Activated CD4-positive, CD25-positive, alpha-beta regulatory T cell treated with anti-CD3 and anti-CD28 coated beads, Interleukin-2, amount 50 U/mL, for 16 hours (primary cell): ENCODE measurements around the gene CDKN1A.
"Not testable (repeated sequence)": the region's sequence is repeated elsewhere in the genome, so short reads cannot be mapped to it uniquely, and the experiment has no call there.

ENCODE experiments used
- DNase-seq: peaks from one replicate; pipeline ENCODE4 v3.0.0-alpha.2; 2020; ENCODE audit warnings: low read depth, low spot score

Gene CDKN1A

GRCh38 chr6:36678488-36679042 is at the start of gene CDKN1A:
Gene CDKN1A, plus strand, starts transcription at chr6:36678714. Its CDS starts 5,388 bp downstream, at chr6:36684102.
- DNase-seq, result peak; percentile 51

- no peak for DNase-seq
These were observed 48.7 kb upstream of the CDKN1A start for GRCh38 chr6:36629784-36630183.

DNA sequence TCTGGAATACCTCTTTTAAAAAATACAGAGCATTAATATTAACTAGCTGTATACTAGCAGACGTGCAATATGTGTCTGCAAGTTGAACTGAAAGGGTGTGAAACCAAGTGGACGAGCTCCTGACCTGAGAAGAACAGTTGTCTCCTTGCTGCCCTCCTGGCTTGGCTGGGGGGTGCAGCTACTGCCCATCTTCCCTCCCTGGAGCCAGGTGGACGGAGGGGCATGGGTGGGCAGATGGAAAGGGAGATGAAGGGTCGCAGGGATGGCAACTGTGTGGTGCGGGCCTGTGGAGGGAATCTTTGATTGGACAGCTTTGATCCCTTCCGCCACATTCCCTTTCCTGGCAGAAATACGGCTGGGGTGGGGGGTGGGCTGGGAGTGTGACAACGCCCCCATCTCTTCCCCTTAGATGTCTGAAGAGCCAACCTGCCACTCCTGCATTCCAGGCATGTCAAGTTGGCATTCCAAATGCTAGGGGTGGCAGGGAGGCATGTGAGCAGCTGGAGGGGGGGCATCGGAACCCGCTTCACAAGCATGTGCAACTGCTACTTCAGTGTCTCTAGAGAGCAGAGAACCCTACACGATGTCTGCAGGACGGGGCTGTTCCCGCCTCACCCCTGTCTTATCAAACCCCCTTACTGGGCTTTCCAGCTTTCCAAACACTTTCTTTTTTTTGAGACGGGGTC is 47.0 kb upstream of the CDKN1A start:
- DNase-seq, result no peak

DNA sequence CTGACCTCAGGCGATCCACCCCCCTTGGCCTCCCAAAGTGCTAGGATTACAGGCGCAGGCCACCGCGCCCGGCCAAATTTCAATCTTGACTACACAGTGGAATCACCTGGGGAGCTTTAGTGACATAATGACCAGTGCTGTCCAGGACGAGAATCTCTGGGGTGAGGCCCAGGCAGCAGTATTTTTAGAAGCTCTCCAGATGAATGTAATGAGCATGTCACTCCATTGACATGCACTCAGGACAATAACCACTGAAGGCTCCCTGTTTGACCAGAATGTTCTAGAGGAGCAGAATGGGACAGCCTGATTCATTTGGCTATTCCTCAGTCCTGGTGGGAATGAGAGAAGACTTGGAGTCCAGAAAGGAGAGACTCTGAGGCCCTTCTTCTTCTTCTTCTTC is 45.1 kb upstream of the CDKN1A start:
- no peak for DNase-seq

- DNase-seq, result no peak
These were observed 44.6 kb upstream of the CDKN1A start for GRCh38 chr6:36633915-36634314.

GRCh38 chr6:36634317-36635108 is 44.0 kb upstream of the CDKN1A start:
- no peak for DNase-seq

DNA sequence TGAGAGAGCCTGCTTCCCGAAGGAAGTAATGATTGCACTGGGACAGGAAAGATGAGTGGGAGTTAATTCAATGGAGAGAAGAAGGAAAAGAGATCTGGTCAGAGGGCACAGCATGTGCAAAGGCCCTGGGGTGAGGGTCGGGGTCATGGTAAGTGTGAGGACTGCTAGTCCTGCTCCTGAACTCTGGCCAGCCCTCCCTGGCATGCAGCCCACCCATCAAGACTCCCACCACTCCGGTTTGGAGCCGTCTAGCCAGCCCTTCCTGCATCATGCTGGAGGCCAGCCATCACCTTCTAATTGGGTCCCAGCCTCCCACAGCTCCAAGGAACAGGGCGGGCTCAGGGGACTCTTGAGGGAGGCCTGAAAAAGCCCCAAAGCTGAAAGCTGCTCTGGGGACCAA is 42.2 kb upstream of the CDKN1A start:
- no peak for DNase-seq

- no peak for DNase-seq
These were observed 41.7 kb upstream of the CDKN1A start for GRCh38 chr6:36636687-36637418.

DNA sequence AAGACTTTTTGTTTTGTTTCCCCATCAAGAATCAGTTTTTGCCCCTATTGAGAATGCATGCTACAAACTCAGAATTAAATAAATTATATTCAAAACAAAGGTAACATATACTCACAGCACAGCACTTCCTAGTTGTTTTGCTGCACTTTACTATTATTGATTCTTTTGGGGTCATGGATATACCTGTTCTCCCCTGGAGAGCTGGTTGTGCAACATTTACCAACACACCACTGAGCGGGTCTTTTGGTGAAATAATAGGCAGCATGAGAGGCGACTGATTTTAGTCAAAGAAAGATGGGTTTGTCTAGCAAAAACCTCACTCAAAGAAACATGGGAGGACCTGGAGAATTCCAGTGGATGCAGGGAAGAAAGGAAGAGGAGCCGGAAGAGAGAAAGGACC is 39.9 kb upstream of the CDKN1A start:
- no peak for DNase-seq

GRCh38 chr6:36639171-36639808 is 39.2 kb upstream of the CDKN1A start:
- DNase-seq, result no peak

GRCh38 chr6:36641543-36641942 is 37.0 kb upstream of the CDKN1A start:
- no peak for DNase-seq

DNA sequence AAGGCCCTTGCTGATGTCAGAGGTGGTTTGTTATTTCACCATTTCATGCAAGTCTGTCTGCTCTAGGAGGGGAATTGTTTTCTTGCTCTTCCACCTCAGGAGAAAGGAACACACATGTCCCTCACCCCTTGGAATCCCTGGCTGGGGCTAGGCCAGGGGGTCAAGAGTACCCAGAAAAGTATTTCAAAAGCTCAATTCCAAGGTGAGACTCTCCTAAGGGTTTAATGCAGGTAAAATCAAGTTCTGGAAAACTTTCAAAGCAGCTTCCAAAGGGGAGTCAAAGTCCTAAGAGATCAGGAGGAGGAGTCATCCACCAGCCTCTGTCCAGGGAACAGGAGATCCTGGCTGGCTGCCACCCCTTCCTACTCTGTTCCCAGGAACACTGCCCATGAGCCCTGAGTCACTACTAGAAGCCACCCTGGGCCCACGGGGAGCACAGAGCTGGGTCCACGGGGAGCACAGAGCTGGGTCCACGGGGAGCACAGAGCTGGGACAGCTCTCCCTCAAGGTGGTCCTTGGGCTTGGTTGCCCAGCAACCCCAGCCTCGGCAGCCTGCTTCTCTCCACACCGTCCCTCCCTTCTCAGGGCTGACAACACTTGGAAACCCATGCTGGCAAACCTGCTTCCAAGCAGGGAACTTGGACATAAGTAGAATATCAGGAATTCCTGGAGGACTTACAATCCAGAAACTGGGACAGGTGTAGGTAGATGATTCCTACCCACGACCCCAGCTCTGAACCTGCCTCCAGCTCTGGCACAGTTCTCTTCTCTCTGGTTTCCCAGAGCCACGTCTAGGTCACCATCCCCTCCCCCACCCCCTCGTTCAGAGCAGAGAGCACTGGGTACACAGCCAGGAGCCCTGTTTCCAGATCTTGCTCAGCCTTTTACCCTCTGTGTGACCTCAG is 35.3 kb upstream of the CDKN1A start:
- no peak for DNase-seq

DNA sequence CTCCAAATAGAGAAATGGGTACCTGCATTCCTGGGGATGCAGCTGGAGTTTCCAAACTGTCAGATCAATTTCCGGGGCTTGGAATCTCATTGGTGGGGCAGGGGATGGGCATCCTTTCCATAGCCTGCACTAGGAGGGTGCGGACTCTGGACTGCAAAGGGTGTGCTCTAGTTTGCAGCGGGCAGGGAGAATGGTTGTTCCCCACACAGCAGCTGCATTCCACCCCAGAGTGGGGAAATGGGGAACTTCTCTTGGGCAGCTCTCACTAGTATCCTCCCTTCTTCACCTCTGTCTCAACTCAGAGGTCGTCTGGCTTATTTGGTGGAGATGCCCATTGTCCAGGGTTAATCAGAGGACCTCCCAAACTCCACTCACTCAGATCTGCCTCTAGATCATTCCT is 34.5 kb upstream of the CDKN1A start:
- DNase-seq, result no peak

DNA sequence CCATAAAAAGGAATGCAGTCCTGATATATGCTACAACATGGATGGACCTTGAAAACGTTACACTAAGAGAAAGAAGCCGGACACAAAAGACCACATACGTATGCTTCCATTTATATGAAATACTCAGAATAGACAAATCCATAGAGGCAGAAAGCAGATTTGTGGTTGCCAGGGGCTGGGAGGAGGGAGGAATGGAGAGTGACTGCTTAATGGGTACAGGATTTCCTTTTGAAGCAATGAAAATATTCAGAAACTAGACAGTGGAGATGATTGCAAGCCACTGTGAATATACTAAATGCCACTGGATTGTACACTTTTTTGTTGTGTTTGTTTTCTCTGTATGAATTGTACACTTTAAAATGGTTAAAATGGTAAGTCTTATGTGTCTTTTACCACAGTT is 29.4 kb upstream of the CDKN1A start:
- DNase-seq, result no peak

- no peak for DNase-seq
These were observed 28.6 kb upstream of the CDKN1A start for GRCh38 chr6:36649701-36650484.

- no peak for DNase-seq
These were observed 27.6 kb upstream of the CDKN1A start for GRCh38 chr6:36650848-36651478.

- no peak for DNase-seq
These were observed 26.7 kb upstream of the CDKN1A start for GRCh38 chr6:36651659-36652379.

- not testable (repeated sequence) for DNase-seq
These were observed 24.0 kb upstream of the CDKN1A start for GRCh38 chr6:36654469-36654868.
